AG04449 (cell line): ENCODE measurements around the gene UBE4B.
"Not testable (repeated sequence)": the region's sequence is repeated elsewhere in the genome, so short reads cannot be mapped to it uniquely, and the experiment has no call there.

Source experiments
- CTCF ChIA-PET: fragments of 350-600 bp; formaldehyde crosslinking; extraction: SDS; loops from one replicate; lab custom pipeline; 2021; ENCODE audit warnings: antibody characterized with exemption; lab: Yijun Ruan, JAX
- POLR2A ChIA-PET: fragments of 400-600, 350-600 bp; formaldehyde crosslinking; extraction: SDS; loops from one replicate; lab custom pipeline; 2020; ENCODE audit warnings: antibody characterized with exemption, inconsistent platforms; lab: Yijun Ruan, JAX
- DNase-seq: peaks from one replicate; pipeline ENCODE4 v3.0.0-alpha.2; 2010; ENCODE audit warnings: low read depth, low spot score
- H3K4me3 ChIP-seq: 2 replicates; pipeline ENCODE4 v1.5.1; 2011; ENCODE audit warnings: low read depth, mild to moderate bottlenecking, control low read depth, low read length
- TF ChIP-seq, protein P1 (sequence below): IDR thresholded peaks from one replicate; pipeline ENCODE4 v1.5.1; 2011; ENCODE audit warnings: mild to moderate bottlenecking, moderate library complexity, low read length, control low read depth, inconsistent platforms; ENCODE audit not compliant: insufficient read depth; ENCODE audit errors: missing control alignments

UBE4B gene

GRCh38 chr1:10212476-10212875 is 179.7 kb downstream of the UBE4B start:
- TF ChIP-seq, protein P1, sequence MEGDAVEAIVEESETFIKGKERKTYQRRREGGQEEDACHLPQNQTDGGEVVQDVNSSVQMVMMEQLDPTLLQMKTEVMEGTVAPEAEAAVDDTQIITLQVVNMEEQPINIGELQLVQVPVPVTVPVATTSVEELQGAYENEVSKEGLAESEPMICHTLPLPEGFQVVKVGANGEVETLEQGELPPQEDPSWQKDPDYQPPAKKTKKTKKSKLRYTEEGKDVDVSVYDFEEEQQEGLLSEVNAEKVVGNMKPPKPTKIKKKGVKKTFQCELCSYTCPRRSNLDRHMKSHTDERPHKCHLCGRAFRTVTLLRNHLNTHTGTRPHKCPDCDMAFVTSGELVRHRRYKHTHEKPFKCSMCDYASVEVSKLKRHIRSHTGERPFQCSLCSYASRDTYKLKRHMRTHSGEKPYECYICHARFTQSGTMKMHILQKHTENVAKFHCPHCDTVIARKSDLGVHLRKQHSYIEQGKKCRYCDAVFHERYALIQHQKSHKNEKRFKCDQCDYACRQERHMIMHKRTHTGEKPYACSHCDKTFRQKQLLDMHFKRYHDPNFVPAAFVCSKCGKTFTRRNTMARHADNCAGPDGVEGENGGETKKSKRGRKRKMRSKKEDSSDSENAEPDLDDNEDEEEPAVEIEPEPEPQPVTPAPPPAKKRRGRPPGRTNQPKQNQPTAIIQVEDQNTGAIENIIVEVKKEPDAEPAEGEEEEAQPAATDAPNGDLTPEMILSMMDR = no peak
- ChIA-PET CTCF (interaction anchor here (0.9 to 1.4 kb wide), 5 partner anchors 13 to 217 kb away, joined by 3 to 5 read pairs (median 3); no protein-coding TSS in a partner anchor), POLR2A (no interaction called here)
- no peak for DNase-seq
- H3K4me3 ChIP-seq = peak overlapping the region; percentile 97

GRCh38 chr1:10213186-10213705 is 180.5 kb downstream of the UBE4B start:
- POLR2A ChIA-PET = interaction anchor here (0.6 kb wide), 1 partner anchor 121 kb away, joined by 4 read pairs; no protein-coding TSS in a partner anchor
- CTCF ChIA-PET = interaction anchor here (0.6 to 1.0 kb wide), 5 partner anchors 12 to 216 kb away, joined by 3 read pairs; no protein-coding TSS in a partner anchor
- TF ChIP-seq, protein P1 = no peak
- no peak overlapping the region for H3K4me3 ChIP-seq
- no peak for DNase-seq

- DNase-seq = no peak
- TF ChIP-seq, protein P1 = no peak
- ChIA-PET POLR2A (no interaction called here), CTCF (interaction anchor here (1.2 to 2.0 kb wide), 3 partner anchors 12 to 121 kb away, joined by 3 to 6 read pairs (median 3); no protein-coding TSS in a partner anchor)
- H3K4me3 ChIP-seq = no peak overlapping the region
These were observed 183.5 kb downstream of the UBE4B start for GRCh38 chr1:10216090-10216749.

- H3K4me3 ChIP-seq = no peak overlapping the region
- DNase-seq = no peak
- ChIA-PET POLR2A (interaction anchor here (0.7 kb wide), 1 partner anchor 8 kb away, joined by 3 read pairs; the partner anchor contains the start of gene KIF1B), CTCF (interaction anchor here (1.5 to 4.3 kb wide), 3 partner anchors 8 to 120 kb away, joined by 3 to 40 read pairs (median 3); partner anchors contain the start of gene KIF1B)
- TF ChIP-seq, protein P1 = no peak
These were observed 185.1 kb downstream of the UBE4B start for GRCh38 chr1:10217748-10218441.

DNA sequence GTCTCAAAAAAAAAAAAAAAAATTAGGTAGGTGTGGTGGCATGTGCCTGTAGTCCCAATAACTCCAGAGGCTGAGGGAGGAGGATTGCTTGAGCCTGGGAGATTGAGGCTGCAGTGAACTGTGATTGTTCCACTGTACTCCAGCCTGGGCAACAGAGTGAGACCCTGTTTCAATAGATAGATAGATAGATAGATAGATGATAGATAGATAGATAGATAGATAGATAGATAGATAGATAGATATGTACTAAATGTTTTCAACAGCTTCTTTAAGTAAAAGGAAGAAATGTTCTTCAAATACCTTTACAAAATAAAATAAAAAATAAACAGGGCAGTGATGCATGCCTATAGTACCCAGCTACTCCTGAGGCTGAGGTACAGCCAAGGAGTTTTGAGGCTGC is 187.4 kb downstream of the UBE4B start:
- ChIA-PET CTCF (interaction anchor here (1.1 to 4.3 kb wide), 2 partner anchors 11 to 29 kb away, joined by 3 to 40 read pairs; partner anchors contain the start of gene KIF1B), POLR2A (interaction anchor here (1.5 to 1.9 kb wide), 2 partner anchors 10 to 34 kb away, joined by 3 to 10 read pairs; partner anchors contain the start of gene KIF1B)
- TF ChIP-seq, protein P1 = no peak
- DNase-seq = no peak
- no peak overlapping the region for H3K4me3 ChIP-seq

DNA sequence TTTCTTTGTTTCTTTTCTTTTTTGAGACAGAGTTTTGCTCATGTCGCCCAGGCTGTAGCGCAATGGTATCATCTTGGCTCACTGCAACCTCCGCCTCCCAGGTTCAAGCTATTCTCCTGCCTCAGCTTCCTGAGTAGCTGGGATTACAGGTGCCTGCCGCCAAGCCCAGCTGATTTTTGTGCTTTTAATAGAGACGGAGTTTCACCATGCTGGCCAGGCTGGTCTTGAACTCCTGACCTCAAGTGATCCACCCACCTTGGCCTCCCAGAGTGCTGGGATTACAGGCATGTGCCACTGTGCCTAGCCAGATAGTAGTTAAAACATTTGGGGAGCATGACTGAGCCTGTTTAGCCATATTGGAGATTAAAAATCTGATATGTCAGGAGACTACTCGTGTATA is 187.9 kb downstream of the UBE4B start:
- ChIA-PET CTCF (interaction anchor here (1.1 to 4.3 kb wide), 2 partner anchors 11 to 29 kb away, joined by 3 to 40 read pairs; partner anchors contain the start of gene KIF1B), POLR2A (interaction anchor here (1.5 to 1.9 kb wide), 2 partner anchors 10 to 33 kb away, joined by 3 to 10 read pairs; partner anchors contain the start of gene KIF1B)
- H3K4me3 ChIP-seq, DNase-seq: not testable (repeated sequence)
